Smooth muscle cell (in vitro differentiated cells): Measurements from ENCODE around the gene BACH2. TPM values are rescaled to one million over a fixed set of nuclear protein-coding genes. Genes with fewer than 3 reads are reported as not detected.

ENCODE experiments used
- DNase-seq: peaks from one replicate; lab custom pipeline; 2025; ENCODE audit not compliant: unreplicated experiment; lab: John Stamatoyannopoulos, UW
- H2AFZ ChIP-seq: fragments of 200-600 bp; sonication (generic); 2 replicates; pipeline ENCODE4 v1.6.0; 2016; ENCODE audit warnings: antibody characterized with exemption, low read depth, mild to moderate bottlenecking
- H3F3A ChIP-seq: fragments of 200-600 bp; sonication (generic); 2 replicates; pipeline ENCODE4 v1.6.0; 2017; ENCODE audit warnings: antibody characterized with exemption, low read depth
- H3K27ac ChIP-seq: fragments of 200-600 bp; sonication (generic); 2 replicates; pipeline ENCODE4 v1.5.1; 2016; ENCODE audit warnings: low read depth, mild to moderate bottlenecking
- H3K27me3 ChIP-seq: fragments of 200-600 bp; sonication (generic); 2 replicates; pipeline ENCODE4 v1.6.1; 2016; ENCODE audit warnings: low read depth, mild to moderate bottlenecking
- H3K36me3 ChIP-seq: fragments of 200-600 bp; sonication (generic); 2 replicates; pipeline ENCODE4 v1.5.1; 2016; ENCODE audit warnings: low read depth
- H3K4me1 ChIP-seq: fragments of 200-600 bp; sonication (generic); 2 replicates; pipeline ENCODE4 v1.5.1; 2016; ENCODE audit warnings: low read depth
- H3K4me2 ChIP-seq: fragments of 200-600 bp; sonication (generic); 2 replicates; pipeline ENCODE4 v1.6.0; 2016; ENCODE audit warnings: mild to moderate bottlenecking
- H3K4me3 ChIP-seq: fragments of 200-600 bp; sonication (generic); 2 replicates; pipeline ENCODE4 v1.5.1; 2016; ENCODE audit warnings: mild to moderate bottlenecking
- H3K79me2 ChIP-seq: fragments of 200-600 bp; sonication (generic); 2 replicates; pipeline ENCODE4 v1.6.0; 2016; ENCODE audit warnings: low read depth, mild to moderate bottlenecking
- H3K9ac ChIP-seq: fragments of 200-600 bp; sonication (generic); 2 replicates; pipeline ENCODE4 v1.6.0; 2016; ENCODE audit warnings: low read depth
- H3K9me3 ChIP-seq: fragments of 200-600 bp; sonication (generic); replicated peaks from 2 replicates; pipeline ENCODE4 v1.5.1; 2016; ENCODE audit warnings: low read depth
- H4K20me1 ChIP-seq: fragments of 200-600 bp; sonication (generic); 2 replicates; pipeline ENCODE4 v1.6.0; 2016; ENCODE audit warnings: low read depth
- WGBS: methylation state at CpG from one replicate; pipeline ENCODE4 v1.1.7; 2016; ENCODE audit warnings: low lambda C conversion rate; 5-methylcytosine and 5-hydroxymethylcytosine counted together
- polyA plus RNA-seq: library from polyadenylated mRNA; unstranded; fragments of >200 nt; fragmentation: Nextera tagmentation; extraction: Ambion mirVana; gene quantifications from 2 replicates; pipeline ENCODE4 v1.2.1, GENCODE V29; 2016
- total RNA-seq: library from RNA; depleted of rRNA; stranded (reverse); fragments of >200 nt; gene quantifications from 2 replicates; pipeline ENCODE4 v1.2.3, GENCODE V29; 2014
- TF ChIP-seq, protein P1 (sequence below): fragments of 200-600 bp; sonication (generic); IDR thresholded peaks from 2 replicates; pipeline ENCODE4 v1.5.1; 2017; ENCODE audit warnings: borderline replicate concordance, mild to moderate bottlenecking, antibody characterized with exemption; ENCODE audit not compliant: insufficient read depth, poor library complexity, severe bottlenecking

Gene BACH2
- total and polyA plus RNA-seq, 2 experiments from 2014 or later = 3.0 to 4.5 TPM

DNA sequence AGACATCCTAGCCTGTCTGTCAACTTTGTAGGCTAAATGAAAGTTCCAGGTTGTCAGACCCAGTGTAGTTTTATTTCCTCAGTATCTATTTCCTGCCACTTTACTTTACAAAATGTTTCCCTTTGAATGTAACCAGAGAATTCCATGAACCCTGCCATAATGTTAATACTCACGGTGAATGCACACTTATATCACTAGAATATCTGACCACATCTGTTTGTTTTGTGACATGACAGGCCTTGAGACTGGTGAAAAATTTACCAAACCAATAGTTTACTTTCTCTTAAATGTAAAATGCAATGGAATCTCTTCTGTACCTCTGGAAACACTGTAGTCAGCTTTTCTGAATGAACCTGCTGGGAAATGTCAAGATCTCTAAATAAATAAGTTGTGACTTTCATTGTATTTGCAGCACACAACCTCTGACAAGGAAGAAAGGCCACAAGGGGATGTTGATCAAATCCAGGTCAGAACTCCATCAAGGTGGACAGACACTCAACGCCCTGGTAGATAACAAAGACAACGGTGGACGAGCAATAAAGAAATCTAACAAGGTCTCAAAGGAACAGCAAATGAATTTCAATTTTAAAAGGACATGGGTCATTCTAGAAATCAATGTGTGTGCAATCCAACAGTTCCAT, 59.2 kb downstream of the BACH2 start:
- no peaks in the 10 kb centered on the region for H4K20me1 ChIP-seq

DNA sequence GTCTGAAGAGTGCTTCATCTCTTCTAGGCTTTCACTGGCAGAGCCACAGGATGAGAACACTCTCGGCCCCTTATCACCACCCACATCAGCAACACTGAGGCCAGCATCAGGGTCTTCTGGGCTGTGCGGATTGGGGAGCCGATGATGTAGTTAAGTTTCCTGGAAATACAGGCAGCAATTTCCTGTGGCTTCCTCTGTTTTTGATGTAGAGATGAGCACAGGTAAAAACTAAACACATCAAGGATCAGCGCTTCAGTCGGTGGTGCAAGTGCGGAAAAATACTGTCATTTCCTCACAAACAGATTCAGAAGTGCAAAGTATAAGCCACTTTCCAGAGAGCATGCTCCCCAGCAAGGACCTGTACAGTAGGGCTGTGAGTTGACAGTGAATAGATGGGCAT, 62.6 kb downstream of the BACH2 start:
- Histone ChIP-seq H3K9me3 (no peaks in the 10 kb centered on the region), H2AFZ (no peak overlapping the region), H3K9ac (no peak overlapping the region), H3K27me3 (no peaks in the 10 kb centered on the region), H3K4me3 (no peak overlapping the region), H3K36me3 (no peaks in the 10 kb centered on the region), H3K4me2 (no peak overlapping the region), H4K20me1 (no peaks in the 10 kb centered on the region), H3K79me2 (no peaks in the 10 kb centered on the region), H3K27ac (no peak overlapping the region), H3F3A (no peaks in the 10 kb centered on the region), H3K4me1 (no peaks in the 10 kb centered on the region)
- WGBS = 78% methylated on average over 6 of the region's 6 CpGs
- TF ChIP-seq, protein P1, sequence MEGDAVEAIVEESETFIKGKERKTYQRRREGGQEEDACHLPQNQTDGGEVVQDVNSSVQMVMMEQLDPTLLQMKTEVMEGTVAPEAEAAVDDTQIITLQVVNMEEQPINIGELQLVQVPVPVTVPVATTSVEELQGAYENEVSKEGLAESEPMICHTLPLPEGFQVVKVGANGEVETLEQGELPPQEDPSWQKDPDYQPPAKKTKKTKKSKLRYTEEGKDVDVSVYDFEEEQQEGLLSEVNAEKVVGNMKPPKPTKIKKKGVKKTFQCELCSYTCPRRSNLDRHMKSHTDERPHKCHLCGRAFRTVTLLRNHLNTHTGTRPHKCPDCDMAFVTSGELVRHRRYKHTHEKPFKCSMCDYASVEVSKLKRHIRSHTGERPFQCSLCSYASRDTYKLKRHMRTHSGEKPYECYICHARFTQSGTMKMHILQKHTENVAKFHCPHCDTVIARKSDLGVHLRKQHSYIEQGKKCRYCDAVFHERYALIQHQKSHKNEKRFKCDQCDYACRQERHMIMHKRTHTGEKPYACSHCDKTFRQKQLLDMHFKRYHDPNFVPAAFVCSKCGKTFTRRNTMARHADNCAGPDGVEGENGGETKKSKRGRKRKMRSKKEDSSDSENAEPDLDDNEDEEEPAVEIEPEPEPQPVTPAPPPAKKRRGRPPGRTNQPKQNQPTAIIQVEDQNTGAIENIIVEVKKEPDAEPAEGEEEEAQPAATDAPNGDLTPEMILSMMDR = no peak
- DNase-seq = no peak

More for the DNA sequence above, 59.2 kb downstream of the BACH2 start:
- TF ChIP-seq, protein P1 = no peak
- no peak overlapping the region for H3K9ac ChIP-seq
- no peaks in the 10 kb centered on the region for H3K36me3 ChIP-seq
- 96% methylated on average over 4 of the region's 4 CpGs for WGBS
- H3K4me3 ChIP-seq = no peak overlapping the region
- no peak overlapping the region for H3K27ac ChIP-seq
- no peaks in the 10 kb centered on the region for H3F3A ChIP-seq
- H3K4me1 ChIP-seq = no peaks in the 10 kb centered on the region
- no peak overlapping the region for H3K4me2 ChIP-seq
- no peaks in the 10 kb centered on the region for H3K79me2 ChIP-seq
- H3K9me3 ChIP-seq = no peaks in the 10 kb centered on the region
- H2AFZ ChIP-seq = no peak overlapping the region
- no peak for DNase-seq
- H3K27me3 ChIP-seq = no peaks in the 10 kb centered on the region

DNA sequence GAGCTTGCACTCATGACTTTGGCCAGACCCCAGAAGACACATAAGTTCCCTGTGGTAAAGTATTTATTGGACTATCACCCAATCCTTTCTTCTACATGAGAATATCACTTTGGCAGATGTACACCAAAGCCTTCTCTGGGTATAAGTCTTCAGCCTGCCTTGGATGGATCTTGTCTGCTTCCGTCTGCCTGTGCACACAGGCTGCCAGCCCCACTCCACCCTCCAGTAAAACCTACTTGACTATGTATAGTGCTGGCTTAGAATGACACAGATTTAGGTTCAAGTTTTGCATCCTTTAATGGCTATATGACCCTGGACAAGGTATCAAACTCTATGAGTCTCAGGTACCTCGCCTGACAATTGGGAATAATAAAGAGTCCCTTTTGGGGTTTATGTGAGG, 63.4 kb downstream of the BACH2 start:
- peaks cover under 1% of the 10 kb centered on the region for H3K4me1 ChIP-seq
- H3K27me3 ChIP-seq = no peaks in the 10 kb centered on the region

More for the DNA sequence above, 63.4 kb downstream of the BACH2 start:
- Histone ChIP-seq H3K9me3 (no peaks in the 10 kb centered on the region), H3K4me3 (no peak overlapping the region), H3K9ac (no peak overlapping the region), H3F3A (no peaks in the 10 kb centered on the region), H4K20me1 (no peaks in the 10 kb centered on the region), H3K79me2 (no peaks in the 10 kb centered on the region), H3K27ac (no peak overlapping the region), H2AFZ (no peak overlapping the region), H3K4me2 (no peak overlapping the region), H3K36me3 (no peaks in the 10 kb centered on the region)
- 98% methylated on average over 2 of the region's 2 CpGs for WGBS
- DNase-seq = no peak
- TF ChIP-seq, protein P1 = no peak
